Ramos (cell line): ENCODE data around the gene S100A1.
"Not testable (repeated sequence)": the region's sequence is repeated elsewhere in the genome, so short reads cannot be mapped to it uniquely, and the experiment has no call there.

Source experiments
- in situ Hi-C: fragments of 300-500 bp; cut with MboI; formaldehyde crosslinking; loops from one replicate; pipeline ENCODE4 v1.14.3; 2022; ENCODE audit warnings: low sequenced_read_pairs; ENCODE audit not compliant: unreplicated experiment

Gene S100A1

DNA sequence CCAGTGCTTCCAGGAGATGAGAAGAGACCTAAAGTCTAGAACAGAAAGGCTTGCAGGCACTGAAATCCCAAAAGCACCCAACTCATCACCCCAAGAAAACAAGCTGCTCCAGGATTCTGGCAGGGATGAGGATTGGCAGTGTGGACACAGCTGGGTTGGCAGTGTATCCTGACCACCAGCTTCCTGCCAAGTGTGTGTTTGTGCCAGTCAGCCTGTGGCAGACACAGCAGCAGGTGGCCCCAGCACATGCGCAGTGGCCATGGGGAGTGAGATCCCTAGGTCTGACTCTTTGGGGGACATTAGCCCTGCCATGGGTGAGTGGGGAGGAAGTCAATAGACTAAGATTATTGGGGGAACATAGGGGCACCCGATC, 21.6 kb downstream of the S100A1 start:
- in situ Hi-C loops: no loop called here

DNA sequence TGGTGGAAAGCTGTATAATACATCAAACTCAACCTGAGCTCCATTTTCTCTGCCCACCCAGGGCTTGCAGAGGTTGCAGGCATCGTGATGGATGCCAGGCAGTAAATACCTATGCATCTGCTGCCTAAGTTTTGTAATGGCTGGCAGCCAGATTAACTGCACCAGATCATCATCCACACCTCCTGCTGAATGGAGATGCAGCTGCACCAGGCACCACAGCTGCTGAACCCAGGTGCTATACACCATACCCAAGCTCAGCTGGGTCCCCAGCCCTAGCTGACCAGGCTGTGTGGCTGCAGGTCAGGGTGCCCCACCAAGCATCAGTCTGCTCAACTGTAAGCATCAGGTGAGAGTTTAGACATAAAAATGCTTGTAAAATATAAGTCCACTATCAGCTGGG, 23.5 kb downstream of the S100A1 start:
- in situ Hi-C loops: no loop called here

DNA sequence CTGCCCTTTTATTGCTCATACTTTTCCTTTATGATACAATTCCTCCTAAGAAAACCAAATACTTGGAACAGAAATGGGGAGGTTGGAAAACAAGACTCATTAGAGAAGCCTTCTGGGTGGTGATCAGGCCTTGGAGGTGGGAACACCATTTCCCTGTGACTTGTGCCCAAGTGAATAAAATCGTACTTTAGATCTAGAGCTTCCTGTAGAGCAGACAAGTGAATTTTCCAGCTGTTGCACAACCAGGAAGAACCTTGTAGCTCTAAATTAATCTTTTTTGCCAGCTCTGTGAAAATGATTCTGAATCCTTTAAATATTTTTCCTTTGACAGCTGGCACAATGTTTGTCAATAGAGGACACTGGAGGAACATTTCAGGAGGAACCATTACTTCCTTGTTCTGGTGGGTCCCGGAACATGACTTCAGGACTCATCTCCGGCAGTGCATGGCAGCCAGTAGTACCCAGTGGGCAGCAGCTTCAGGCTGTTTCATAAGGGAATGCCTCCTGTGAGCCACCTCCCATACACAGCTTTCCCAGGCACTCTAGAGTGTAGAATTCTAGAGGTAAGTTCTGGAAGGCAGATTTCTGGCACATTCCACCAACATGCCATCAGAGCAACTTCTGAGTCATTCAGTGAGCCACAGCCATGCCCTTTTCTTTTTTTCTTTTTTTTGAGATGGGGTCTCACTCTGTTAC, 24.7 kb downstream of the S100A1 start:
- in situ Hi-C loops: no loop called here

DNA sequence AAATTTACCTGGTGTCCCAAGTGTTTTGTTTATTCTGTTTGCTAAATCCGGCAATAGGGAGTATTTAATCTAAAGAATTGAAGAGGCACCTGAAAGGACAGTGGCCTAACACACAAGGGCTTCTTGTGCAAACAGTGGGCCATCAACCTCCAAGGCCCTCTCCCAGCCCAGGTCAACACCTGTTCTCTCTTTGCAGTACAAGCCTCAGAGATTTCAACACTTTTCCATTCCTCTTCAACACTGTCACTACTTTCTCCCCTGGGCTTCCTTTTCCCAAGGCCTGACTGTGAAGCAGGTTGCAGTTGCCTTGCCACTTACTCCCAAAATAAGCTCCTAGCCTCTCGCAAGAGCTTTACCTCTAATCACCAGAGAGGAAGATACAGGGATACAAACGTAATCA, 27.1 kb downstream of the S100A1 start:
- in situ Hi-C loops: no loop called here

DNA sequence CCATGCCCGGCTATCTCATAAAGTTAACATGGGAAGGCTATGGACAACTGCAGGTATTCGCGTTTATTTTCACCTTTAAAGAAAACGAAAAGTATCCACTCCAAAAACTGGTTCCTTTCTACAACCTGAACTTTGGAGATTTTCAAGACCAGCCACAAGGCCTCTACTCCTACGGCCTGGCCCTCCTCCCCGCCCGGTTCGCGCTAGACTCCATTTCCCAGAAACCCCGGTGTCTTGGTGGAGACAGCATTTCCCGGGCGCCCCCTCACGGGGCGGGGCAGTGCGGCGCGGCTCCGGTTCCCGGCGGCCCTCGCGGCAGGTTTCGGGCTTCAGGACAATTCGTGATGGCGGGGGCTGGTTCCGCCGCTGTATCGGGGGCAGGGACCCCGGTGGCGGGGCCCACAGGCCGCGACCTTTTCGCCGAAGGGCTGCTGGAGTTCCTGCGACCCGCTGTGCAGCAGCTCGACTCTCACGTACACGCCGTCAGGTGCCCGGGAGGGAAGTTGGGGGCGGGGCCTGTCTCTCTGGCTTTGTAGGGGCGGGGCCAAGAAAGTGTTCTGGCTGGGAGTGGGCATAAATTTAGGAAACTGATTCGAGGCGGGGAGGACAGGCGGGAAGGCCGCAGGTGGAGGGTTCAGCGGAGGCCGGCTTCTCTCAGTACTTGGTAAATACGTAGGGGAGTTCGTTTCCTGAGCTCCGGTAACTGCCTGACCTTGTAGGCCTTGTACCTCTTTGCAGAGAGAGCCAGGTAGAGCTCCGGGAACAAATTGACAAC, 30.4 kb downstream of the S100A1 start, which contains the start of gene SNAPIN:
Gene SNAPIN (plus strand): TSS at position 304 of the 775 bp plus-strand sequence. CDS start 41 bp downstream, at position 345.
- in situ Hi-C loops: no loop called here

DNA sequence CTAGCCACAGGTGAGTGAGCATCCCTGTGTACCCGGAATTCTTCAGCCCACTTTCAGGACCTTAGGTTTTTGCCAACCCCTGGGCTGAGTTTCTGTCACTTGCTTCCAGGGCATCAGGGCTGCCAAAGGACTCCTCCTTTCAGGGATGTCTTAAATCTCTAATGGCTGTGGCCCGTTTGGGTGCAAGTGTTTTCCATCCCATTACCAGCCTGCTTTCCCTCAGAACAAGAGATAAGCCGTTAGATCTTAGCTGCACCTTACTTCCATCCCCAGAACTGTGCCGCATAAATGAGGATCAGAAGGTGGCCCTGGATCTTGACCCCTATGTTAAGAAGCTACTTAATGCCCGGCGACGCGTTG, 30.9 kb downstream of the S100A1 start:
- in situ Hi-C loops: no loop called here

DNA sequence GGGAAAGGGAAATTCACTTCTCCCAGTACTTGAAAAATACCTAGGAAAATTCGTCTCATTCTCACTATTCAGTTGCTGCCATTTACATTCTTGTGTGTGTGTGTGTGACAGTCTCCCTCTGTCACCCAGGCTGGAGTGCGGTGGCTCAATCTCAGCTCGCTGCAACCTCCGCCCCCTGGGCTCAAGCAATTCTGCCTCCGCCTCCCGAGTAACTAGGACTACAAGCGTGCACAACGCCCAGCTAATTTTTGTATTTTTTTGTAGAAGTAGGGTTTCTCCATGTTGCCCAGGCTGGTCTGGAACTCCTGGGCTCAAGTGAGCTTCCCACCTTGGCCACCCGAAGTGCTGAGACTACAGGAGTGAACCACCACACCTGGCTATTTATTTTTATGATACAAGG, 31.4 kb downstream of the S100A1 start:
- in situ Hi-C loops: loop anchor here (10.0 kb wide), 1 partner anchor 615 kb away; the partner anchor contains the start of gene HAX1

DNA sequence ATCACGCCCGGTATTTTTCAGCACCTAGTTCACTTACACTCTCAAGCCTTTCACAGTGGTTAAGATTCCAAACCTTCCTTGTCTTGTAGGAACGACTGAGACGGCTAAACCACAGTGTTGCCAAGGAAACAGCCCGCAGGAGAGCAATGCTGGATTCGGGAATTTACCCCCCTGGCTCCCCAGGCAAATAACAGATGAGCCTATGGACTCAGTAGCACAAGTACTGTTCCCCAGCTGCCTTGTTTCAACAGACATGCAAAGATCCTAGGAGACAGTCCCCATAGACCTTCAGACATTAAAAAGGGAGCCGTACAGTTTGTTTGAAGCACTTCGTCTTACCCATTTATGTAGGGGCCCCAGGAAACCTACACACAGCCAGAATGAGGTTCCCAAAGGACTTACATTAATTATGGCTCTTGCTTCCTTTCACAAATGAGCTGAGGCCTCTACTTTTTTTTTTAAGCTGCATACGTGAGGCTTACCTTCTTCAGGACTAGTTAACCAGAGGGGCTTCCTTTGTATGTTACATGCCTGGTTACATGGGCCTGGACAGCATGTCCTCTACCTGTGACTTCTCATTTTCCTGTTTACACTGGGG, 33.0 kb downstream of the S100A1 start:
- in situ Hi-C loops: loop anchor here (10.0 kb wide), 1 partner anchor 614 kb away; the partner anchor contains the start of gene HAX1

DNA sequence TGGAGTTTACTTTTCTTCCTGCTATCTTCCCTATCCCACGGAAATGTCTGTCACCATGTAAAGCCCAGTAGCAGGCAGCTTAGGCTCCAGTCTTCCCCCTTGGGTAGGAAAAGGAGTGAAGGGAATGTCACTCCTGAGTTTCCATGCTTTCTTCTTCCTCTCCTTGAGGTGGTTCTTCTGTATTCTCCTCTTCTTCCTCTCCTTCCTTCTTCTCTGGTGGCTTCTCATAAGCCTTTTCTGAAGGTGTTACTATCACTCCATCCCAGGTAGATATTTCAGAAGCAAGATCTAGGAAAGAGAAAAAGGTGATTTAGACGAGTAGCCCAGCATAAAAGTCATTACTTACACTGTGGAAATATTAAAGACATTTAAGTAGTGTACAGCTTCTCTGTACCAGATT, 34.0 kb downstream of the S100A1 start:
- in situ Hi-C loops: loop anchor here (10.0 kb wide), 1 partner anchor 613 kb away; the partner anchor contains the start of gene HAX1

DNA sequence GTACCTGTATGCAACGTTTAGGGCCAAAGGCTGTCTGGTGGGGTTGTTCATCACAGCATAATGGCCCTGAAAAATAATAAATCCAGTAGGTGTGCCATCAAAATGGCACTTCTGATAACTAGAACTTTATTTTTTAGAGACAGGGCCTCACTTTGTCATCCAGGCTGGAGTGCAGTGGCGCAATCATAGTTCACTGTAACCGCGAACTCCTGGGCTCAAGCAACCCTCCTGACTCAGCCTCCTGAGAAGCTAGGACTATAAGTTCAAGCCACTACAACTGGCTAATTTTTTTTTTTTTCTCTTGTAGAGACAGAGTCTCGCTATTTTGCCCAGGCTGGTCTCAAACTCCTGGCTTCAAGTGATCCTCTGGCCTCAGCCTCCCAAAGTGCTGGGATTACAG, 35.0 kb downstream of the S100A1 start:
- in situ Hi-C loops: loop anchor here (10.0 kb wide), 1 partner anchor 612 kb away; the partner anchor contains the start of gene HAX1

DNA sequence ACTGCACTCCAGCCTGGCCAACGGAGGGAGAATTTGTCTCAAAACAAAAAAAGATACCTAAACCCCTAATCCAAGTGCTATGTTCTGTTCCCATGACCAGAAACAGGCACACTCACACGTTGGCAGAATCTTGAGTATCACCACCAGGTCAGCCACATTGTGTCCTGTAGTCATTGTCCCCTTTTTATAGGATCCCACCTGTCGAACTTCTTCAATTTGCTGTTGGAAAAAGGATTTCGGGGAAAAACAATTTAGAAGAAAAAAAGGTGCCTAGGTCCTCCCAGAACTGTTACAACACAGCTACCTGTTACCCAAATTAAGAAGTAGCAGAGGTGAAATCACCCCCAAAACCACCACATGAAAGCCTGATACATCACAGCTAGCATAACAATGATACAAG, 39.2 kb downstream of the S100A1 start:
- in situ Hi-C loops: loop anchor here (10.0 kb wide), 1 partner anchor 607 kb away; the partner anchor contains the start of gene HAX1

DNA sequence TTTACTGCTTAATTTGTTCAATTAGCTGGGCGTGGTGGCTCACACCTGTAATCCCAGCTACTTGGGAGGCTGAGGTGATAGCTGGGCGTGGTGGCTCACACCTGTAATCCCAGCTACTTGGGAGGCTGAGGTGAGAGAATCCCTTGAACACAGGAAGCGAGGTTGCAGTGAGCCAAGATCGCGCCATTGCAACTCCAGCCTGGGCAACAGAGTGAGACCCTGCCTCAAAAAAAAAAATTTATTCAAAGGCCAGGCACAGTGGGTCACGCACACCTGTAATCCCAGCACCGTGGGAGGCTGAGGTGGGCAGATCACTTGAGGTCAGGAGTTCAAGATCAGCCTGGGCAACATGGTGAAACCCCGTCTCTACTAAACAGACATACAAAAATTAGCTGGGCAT, 40.4 kb downstream of the S100A1 start:
- in situ Hi-C loops: loop anchor here (10.0 kb wide), 1 partner anchor 606 kb away; the partner anchor contains the start of gene HAX1

DNA sequence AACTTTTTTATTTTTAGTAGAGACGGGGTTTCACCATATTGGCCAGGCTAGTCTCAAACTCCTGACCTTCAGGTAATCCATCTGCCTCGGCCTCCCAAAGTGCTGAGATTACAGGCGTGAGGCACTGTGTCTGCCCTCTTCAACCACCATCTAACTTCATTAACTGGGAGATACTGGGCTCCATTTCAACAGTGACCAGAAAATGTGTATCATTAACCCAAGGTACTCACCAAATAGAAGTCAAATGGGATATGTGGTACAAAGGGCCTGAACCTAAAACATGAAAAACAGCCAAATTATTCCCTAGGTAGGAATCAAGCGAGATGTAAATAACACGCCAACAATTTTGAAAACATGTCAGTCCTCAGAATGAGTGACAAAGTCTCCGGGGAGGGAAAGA, 41.4 kb downstream of the S100A1 start:
- in situ Hi-C loops: loop anchor here (10.0 kb wide), 1 partner anchor 605 kb away; the partner anchor contains the start of gene HAX1

DNA sequence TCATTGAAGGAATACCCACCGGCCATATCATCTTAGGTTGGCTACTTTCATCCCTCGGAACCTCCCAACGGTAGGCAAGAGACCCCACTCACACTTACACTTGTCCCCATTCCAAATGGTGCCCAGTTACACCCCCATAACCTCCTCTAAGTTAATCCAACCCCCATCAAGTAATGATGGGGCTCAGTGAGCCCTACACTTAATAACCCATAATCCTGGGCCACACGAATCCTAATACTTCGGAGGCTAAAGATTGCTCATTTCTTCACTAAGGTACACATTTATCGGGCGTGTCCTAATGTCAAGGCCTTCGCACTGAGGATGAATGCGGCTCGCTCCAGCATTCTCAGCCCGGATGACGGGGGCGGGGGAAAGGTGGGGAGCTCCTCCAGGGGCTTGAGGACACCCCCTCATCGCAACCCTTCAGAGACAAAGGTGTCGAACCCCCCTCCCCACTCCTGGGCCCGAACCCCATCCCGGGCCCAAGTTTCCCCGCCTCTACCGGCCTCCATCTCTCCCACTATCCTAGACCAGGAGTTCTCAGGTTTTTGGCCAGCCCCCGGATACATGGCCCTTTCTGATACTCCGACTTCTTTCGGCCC, 42.1 kb downstream of the S100A1 start:
- in situ Hi-C loops: no loop called here

DNA sequence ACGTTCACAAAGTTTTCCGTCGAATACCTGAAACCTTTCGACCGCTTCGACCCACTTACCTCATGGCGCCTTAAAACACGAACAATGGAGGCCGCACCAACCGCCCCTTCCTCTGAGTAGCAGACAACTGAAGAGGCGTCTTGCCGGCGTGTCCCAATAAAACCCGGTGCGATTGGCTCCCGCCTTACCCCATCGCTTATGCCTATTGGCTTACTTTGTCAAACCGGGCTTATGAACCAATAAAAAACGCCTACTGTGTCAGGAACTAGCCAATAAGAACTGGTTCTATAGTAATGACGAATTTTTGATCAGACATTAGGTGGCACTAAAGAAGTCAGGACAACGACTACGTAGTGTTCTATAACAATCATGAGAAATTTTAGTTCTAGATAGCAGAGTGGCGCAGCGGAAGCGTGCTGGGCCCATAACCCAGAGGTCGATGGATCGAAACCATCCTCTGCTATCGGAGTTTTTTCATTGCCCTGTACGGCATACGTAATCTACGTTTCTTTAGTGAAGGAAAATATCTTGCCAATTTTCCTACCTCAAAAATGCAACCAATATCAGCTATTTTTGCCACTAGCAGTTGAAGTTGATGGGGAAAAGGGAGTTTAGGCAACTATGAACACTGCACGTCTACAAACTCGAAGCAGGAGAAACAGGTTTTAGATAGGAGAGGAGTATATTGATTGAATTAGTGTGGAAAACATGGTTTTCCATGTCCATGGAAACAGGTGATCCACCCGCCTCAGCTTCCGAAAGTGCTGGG, 42.8 kb downstream of the S100A1 start, which contains the start of gene ILF2:
Gene ILF2 (minus strand): TSS at position 135 of the 769 bp plus-strand sequence. CDS start 71 bp downstream, at position 64.
- in situ Hi-C loops: no loop called here

DNA sequence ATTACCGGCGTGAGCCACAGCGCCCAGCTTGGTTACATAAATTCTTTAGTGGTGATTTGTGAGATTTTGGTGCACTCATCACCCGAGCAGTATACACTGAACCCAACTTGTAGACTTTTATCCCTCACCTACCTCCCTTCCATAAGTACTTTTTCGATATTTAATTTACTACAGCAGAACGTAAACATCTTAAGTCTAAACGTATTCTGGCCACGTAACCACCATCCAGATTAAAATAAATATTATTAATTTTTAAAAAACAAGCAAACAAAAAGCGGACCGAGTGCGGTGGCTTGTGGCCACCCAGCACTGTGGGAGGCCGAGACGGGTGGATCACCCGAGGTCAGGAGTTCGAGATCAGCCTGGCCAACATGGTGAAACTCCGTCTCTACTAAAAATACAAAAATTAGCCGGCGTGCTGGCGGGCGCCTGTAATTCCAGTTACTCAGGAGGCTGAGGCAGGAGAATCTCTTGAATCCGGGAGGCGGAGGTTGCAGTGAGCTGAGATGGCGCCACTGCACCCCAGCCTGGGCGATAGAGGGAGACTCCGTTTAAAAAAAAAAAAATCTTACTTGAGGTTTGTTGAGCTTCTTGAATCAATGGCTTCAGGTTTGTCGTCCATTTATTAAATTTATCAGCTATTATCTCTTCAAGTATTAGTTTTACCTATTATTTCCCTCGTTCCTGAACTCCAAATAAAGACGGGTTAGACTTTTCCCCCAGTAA, 43.6 kb downstream of the S100A1 start:
- in situ Hi-C loops: not testable (repeated sequence)

DNA sequence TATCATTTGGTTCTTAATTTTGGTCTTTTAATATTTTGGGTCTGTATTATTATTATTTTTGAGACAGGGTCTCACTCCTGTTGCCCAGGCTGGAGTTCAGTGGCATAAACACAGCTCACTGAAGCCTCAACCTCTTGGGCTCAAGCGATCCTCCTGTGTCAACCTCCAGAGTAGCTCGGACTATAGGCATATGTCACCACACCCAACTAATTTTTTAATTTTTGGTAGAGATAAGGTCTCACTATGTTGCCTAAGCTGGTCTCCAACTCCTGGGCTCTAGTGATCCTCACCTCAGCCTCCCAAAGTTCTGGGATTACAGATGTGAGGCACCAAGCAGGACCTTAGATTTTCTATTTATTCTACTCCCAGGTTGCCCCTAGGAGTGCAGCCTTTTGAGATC, 45.3 kb downstream of the S100A1 start:
- in situ Hi-C loops: no loop called here

DNA sequence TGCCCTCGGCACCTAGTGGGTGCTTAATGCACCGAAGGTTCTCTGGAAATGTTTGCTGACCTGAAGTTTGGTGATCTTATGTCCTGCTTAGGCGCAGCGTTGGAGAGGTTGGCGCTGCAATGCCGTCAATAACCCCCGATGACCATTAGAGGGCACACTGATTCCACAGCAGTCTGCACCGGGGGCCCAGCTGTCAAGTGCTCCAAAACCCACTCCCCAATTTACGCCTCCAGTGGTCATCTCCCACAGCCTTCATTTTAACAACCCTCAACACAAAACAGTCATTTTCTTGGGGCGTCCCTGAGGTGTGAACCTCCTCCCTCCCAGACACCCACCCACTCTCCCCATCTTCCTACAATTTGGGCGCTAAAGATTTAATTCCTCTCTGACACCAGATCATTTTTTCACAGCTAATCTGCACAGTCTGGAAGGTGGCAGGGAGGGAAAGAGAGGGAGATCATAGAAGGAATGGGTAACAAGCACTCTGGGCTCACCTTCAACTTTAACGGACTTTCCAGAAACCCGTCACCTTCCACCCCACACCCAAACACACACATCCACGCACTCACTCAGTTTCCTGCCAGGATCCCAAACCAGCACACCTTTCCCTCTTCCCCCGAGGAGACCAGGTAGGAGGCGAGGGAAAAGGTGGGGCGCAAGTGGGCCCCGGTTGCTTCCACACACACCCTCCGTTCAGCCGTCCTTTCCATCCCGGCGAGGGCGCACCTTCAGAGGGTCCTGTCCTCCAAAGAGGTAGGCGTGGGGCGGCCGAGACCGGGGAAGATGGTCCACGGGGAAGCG, 49.7 kb downstream of the S100A1 start:
- in situ Hi-C loops: loop anchor here (5.0 kb wide), 1 partner anchor 309 kb away; the partner anchor contains the start of gene RAB13
